GM23248 (cell line): ENCODE data around the gene ADAM12. TPM values are rescaled to one million over a fixed set of nuclear protein-coding genes. Genes with fewer than 3 reads are reported as not detected.

Experiments
- DNase-seq: peaks from one replicate; pipeline ENCODE4 v3.0.0-alpha.2; 2015
- H2AFZ ChIP-seq: fragments of 200-600 bp; sonication (generic); 2 replicates; pipeline ENCODE4 v1.6.1; 2016; ENCODE audit warnings: antibody characterized with exemption
- H3F3A ChIP-seq: fragments of 200-600 bp; sonication (generic); 2 replicates; pipeline ENCODE4 v1.6.1; 2016; ENCODE audit warnings: mild to moderate bottlenecking, antibody characterized with exemption, mixed run types; ENCODE audit not compliant: insufficient read depth
- H3K27ac ChIP-seq: fragments of 200-600 bp; sonication (generic); 2 replicates; pipeline ENCODE4 v1.5.1; 2016; ENCODE audit warnings: mild to moderate bottlenecking
- H3K27me3 ChIP-seq: fragments of 200-600 bp; sonication (generic); replicated peaks from 2 replicates; pipeline ENCODE4 v1.6.1; 2016; ENCODE audit warnings: mild to moderate bottlenecking; ENCODE audit not compliant: insufficient read depth
- H3K36me3 ChIP-seq: fragments of 200-600 bp; sonication (generic); 2 replicates; pipeline ENCODE4 v1.6.1; 2016; ENCODE audit warnings: low read depth, mild to moderate bottlenecking
- H3K4me1 ChIP-seq: fragments of 200-600 bp; sonication (generic); 2 replicates; pipeline ENCODE4 v1.6.1; 2016; ENCODE audit warnings: mild to moderate bottlenecking; ENCODE audit not compliant: insufficient read depth
- H3K4me2 ChIP-seq: fragments of 200-600 bp; sonication (generic); one replicate; pipeline ENCODE4 v1.6.1; 2016; ENCODE audit warnings: mild to moderate bottlenecking; ENCODE audit not compliant: unreplicated experiment
- H3K4me3 ChIP-seq: fragments of 200-600 bp; sonication (generic); 2 replicates; pipeline ENCODE4 v1.5.1; 2016; ENCODE audit warnings: mild to moderate bottlenecking
- H3K79me2 ChIP-seq: fragments of 200-600 bp; sonication (generic); 2 replicates; pipeline ENCODE4 v1.6.1; 2016; ENCODE audit warnings: mild to moderate bottlenecking; ENCODE audit not compliant: insufficient read depth
- H3K9ac ChIP-seq: fragments of 200-600 bp; sonication (generic); 2 replicates; pipeline ENCODE4 v1.6.1; 2016; ENCODE audit warnings: mild to moderate bottlenecking
- H3K9me2 ChIP-seq: fragments of 200-600 bp; sonication (generic); 2 replicates; pipeline ENCODE4 v1.6.1; 2016; ENCODE audit warnings: mixed run types, mild to moderate bottlenecking, moderate library complexity; ENCODE audit not compliant: insufficient read depth
- H3K9me3 ChIP-seq: fragments of 200-600 bp; sonication (generic); one replicate; pipeline ENCODE4 v1.6.1; 2017; ENCODE audit warnings: low read depth
- H4K20me1 ChIP-seq: fragments of 200-600 bp; sonication (generic); 2 replicates; pipeline ENCODE4 v1.6.0; 2016; ENCODE audit not compliant: insufficient read depth
- EZH2 ChIP-seq: fragments of 200-600 bp; sonication (generic); IDR thresholded peaks from 2 replicates; pipeline ENCODE4 v1.6.1; 2018; ENCODE audit warnings: antibody characterized with exemption, mild to moderate bottlenecking; ENCODE audit not compliant: insufficient read depth, poor library complexity, severe bottlenecking
- EZH2phosphoT487 ChIP-seq: fragments of 200-600 bp; sonication (generic); IDR thresholded peaks from 2 replicates; pipeline ENCODE4 v1.6.1; 2018; ENCODE audit warnings: antibody characterized with exemption, moderate library complexity, mild to moderate bottlenecking, low read depth; ENCODE audit not compliant: insufficient read depth
- WGBS, 2 experiments: methylation state at CpG; one replicate each; pipeline ENCODE4 v1.1.6; 2015 to 2017; ENCODE audit warnings: low lambda C conversion rate in 2 of 2, low coverage in 1 of 2; ENCODE audit errors: missing lambda C conversion rate in 2 of 2; 5-methylcytosine and 5-hydroxymethylcytosine counted together
- in situ Hi-C: fragments of 300-500 bp; cut with MboI; formaldehyde crosslinking; loops from 2 replicates; pipeline ENCODE4 v1.15.0; 2020
- polyA plus RNA-seq: library from polyadenylated mRNA; unstranded; fragments of >200 nt; fragmentation: Nextera tagmentation; extraction: Ambion mirVana; gene quantifications from 2 replicates; pipeline ENCODE4 v1.2.1, GENCODE V29; 2016
- total RNA-seq: library from RNA; depleted of rRNA; stranded (reverse); fragments of >200 nt; shearing (Covaris generic); gene quantifications from 2 replicates; pipeline ENCODE4 v1.2.3, GENCODE V29; 2014

Gene ADAM12
- total and polyA plus RNA-seq, 2 experiments from 2014 or later: 58.4 to 127 TPM

GRCh38 chr10:126264102-126265018 lies 123.9 kb downstream of the ADAM12 start:
- peak; percentile 36 for DNase-seq
- Histone ChIP-seq H3K27me3 (no peaks in the 10 kb centered on the region), H3K36me3 (peaks cover 2% of the 10 kb centered on the region; the same call in 1 of the 2 replicates), H2AFZ (peak overlapping the region; percentile 64), H3K4me1 (peaks cover 31% of the 10 kb centered on the region), H3K4me2 (peak overlapping the region; percentile 42), H3K9ac (peak overlapping the region; percentile 45), H3K27ac (peak overlapping the region; percentile 22), H3K9me2 (no peaks in the 10 kb centered on the region), H3K4me3 (0 out of 2 replicates have a peak overlapping the region, but pooled peaks have one; percentile 10), H3K79me2 (peaks cover 94% of the 10 kb centered on the region), H4K20me1 (no peaks in the 10 kb centered on the region), H3K9me3 (no peaks in the 10 kb centered on the region), H3F3A (peaks cover 18% of the 10 kb centered on the region)
- WGBS, 2 experiments: 38 to 44% methylated on average over 14 of the region's 14 CpGs
- TF ChIP-seq EZH2 (no peak), EZH2phosphoT487 (no peak)
- in situ Hi-C loops: no loop called here

- no peaks in the 10 kb centered on the region for H4K20me1 ChIP-seq
- H3K9me3 ChIP-seq: no peaks in the 10 kb centered on the region
- 0 out of 2 replicates have a peak overlapping the region, but pooled peaks have one; percentile 2 for H3K27ac ChIP-seq
- H3K9me2 ChIP-seq: no peaks in the 10 kb centered on the region
- peaks cover 8% of the 10 kb centered on the region for H3F3A ChIP-seq
- H3K4me3 ChIP-seq: no peak overlapping the region
- no peak for TF ChIP-seq EZH2phosphoT487
- TF ChIP-seq EZH2: no peak
- peak; percentile 49 for DNase-seq
- H3K9ac ChIP-seq: no peak overlapping the region
- peaks cover 2% of the 10 kb centered on the region; the same call in 1 of the 2 replicates for H3K36me3 ChIP-seq
- 63 to 65% methylated on average over 4 of the region's 4 CpGs for WGBS, 2 experiments
- peaks cover 87% of the 10 kb centered on the region for H3K79me2 ChIP-seq
- H3K4me2 ChIP-seq: no peak overlapping the region
- H2AFZ ChIP-seq: no peak overlapping the region
- H3K27me3 ChIP-seq: no peaks in the 10 kb centered on the region
- H3K4me1 ChIP-seq: peaks cover 29% of the 10 kb centered on the region
- in situ Hi-C loops: no loop called here
Observed at GRCh38 chr10:126263006-126263676, 125.1 kb downstream of the ADAM12 start.

- no peak for DNase-seq
- Histone ChIP-seq H3F3A (peaks cover 8% of the 10 kb centered on the region), H3K79me2 (peaks cover 83% of the 10 kb centered on the region), H3K4me1 (peaks cover 29% of the 10 kb centered on the region), H3K9ac (no peak overlapping the region), H3K4me3 (no peak overlapping the region), H4K20me1 (no peaks in the 10 kb centered on the region), H2AFZ (no peak overlapping the region), H3K9me2 (no peaks in the 10 kb centered on the region), H3K4me2 (no peak overlapping the region), H3K36me3 (peaks cover 2% of the 10 kb centered on the region; the same call in 1 of the 2 replicates), H3K27ac (no peak overlapping the region), H3K27me3 (no peaks in the 10 kb centered on the region), H3K9me3 (no peaks in the 10 kb centered on the region)
- no peak for TF ChIP-seq EZH2
- TF ChIP-seq EZH2phosphoT487: no peak
- in situ Hi-C loops: no loop called here
- WGBS, 2 experiments: 17 to 20% methylated on average over 1 of the region's 1 CpG
Observed at GRCh38 chr10:126262233-126262838, 125.9 kb downstream of the ADAM12 start.
